H1 (cell line): ENCODE results near the gene GNB1. TPM values are rescaled to one million over a fixed set of nuclear protein-coding genes. Genes with fewer than 3 reads are reported as not detected.
A peak's percentile ranks its signal among the peaks of the same experiment; 100 is the strongest.

ENCODE experiments used
- CTCF ChIA-PET: fragments of 300-600 bp; sonication (Branson Sonifier 250); formaldehyde crosslinking; loops from one replicate; lab custom pipeline; 2021; ENCODE audit not compliant: partially characterized antibody; lab: Charles Lee
- POLR2A ChIA-PET: fragments of 300-600 bp; sonication (Branson Sonifier 250); formaldehyde crosslinking; loops from one replicate; lab custom pipeline; 2021; ENCODE audit warnings: inconsistent platforms; ENCODE audit not compliant: partially characterized antibody; lab: Charles Lee
- DNase-seq, 2 experiments: peaks; one replicate each; pipeline versions ENCODE4 v3.0.0 to v3.0.0-alpha.2; 2010 to 2022; ENCODE audit warnings: low spot score in 2 of 2, low read depth in 1 of 2, mixed read lengths in 1 of 2
- FAIRE-seq: peaks from 2 replicates; lab custom pipeline; 2011; peaks lifted over from hg19 to GRCh38; lab: Jason Lieb, UNC
- H2AFZ ChIP-seq: 2 replicates; pipeline ENCODE4 v1.8.1; 2012; ENCODE audit warnings: low read length, inconsistent platforms
- H2AK5ac ChIP-seq: 2 replicates; pipeline ENCODE4 v1.6.1; 2013; ENCODE audit warnings: low read depth, low read length
- H2BK120ac ChIP-seq: replicated peaks from 2 replicates; pipeline ENCODE3; 2013; ENCODE audit warnings: low read depth, low read length, inconsistent platforms
- H2BK12ac ChIP-seq: 2 replicates; pipeline ENCODE4 v1.6.1; 2013; ENCODE audit warnings: low read depth, low read length
- H2BK15ac ChIP-seq: 2 replicates; pipeline ENCODE4 v1.6.1; 2013; ENCODE audit warnings: low read length
- H2BK20ac ChIP-seq: 2 replicates; pipeline ENCODE4 v1.6.1; 2013; ENCODE audit warnings: low read length
- H2BK5ac ChIP-seq: 2 replicates; pipeline ENCODE4 v1.6.1; 2013; ENCODE audit warnings: low read depth, low read length
- H3K14ac ChIP-seq: 2 replicates; pipeline ENCODE4 v1.6.1; 2013; ENCODE audit warnings: inconsistent platforms; ENCODE audit not compliant: insufficient read length
- H3K18ac ChIP-seq: 2 replicates; pipeline ENCODE4 v1.6.1; 2013; ENCODE audit warnings: low read length; ENCODE audit errors: extremely low read depth
- H3K23ac ChIP-seq: 2 replicates; pipeline ENCODE4 v1.6.1; 2013; ENCODE audit warnings: inconsistent platforms; ENCODE audit not compliant: insufficient read length
- H3K23me2 ChIP-seq: 2 replicates; pipeline ENCODE4 v1.6.1; 2013; ENCODE audit warnings: low read depth, low read length
- H3K27ac ChIP-seq: 2 replicates; pipeline ENCODE4 v1.6.1; 2011; ENCODE audit warnings: low read depth, low read length, inconsistent platforms
- H3K27me3 ChIP-seq, 4 experiments: replicated peaks in 1 of 4; 1 replicate in 1 of 4; 2 replicates in 3 of 4; pipeline versions ENCODE4 v1.6.1 to v1.8.1; 2011 to 2013; ENCODE audit warnings: low read length in 3 of 4, mild to moderate bottlenecking in 3 of 4, inconsistent platforms in 2 of 4, mixed read lengths in 2 of 4, moderate library complexity in 1 of 4; ENCODE audit not compliant: control insufficient read depth in 3 of 4, insufficient read depth in 3 of 4; ENCODE audit errors: extremely low read depth in 1 of 4
- H3K36me3 ChIP-seq, 4 experiments: 2 replicates each; pipeline versions ENCODE4 v1.6.1 to v1.8.1; 2011 to 2013; ENCODE audit warnings: mild to moderate bottlenecking in 4 of 4, low read length in 3 of 4, moderate library complexity in 2 of 4, control low read depth in 1 of 4, inconsistent platforms in 1 of 4; ENCODE audit not compliant: insufficient read depth in 4 of 4, control insufficient read depth in 2 of 4
- H3K4ac ChIP-seq: replicated peaks from 2 replicates; pipeline ENCODE3; 2013; ENCODE audit warnings: low read length, low read depth, mixed read lengths, inconsistent platforms; ENCODE audit not compliant: insufficient read length
- H3K4me1 ChIP-seq, 4 experiments: replicated peaks in 1 of 4; 1 replicate in 1 of 4; 2 replicates in 3 of 4; pipeline versions ENCODE4 v1.6.1 to v1.8.1; 2011 to 2013; ENCODE audit warnings: low read length in 3 of 4, inconsistent platforms in 2 of 4, mixed read lengths in 1 of 4; ENCODE audit not compliant: insufficient read depth in 4 of 4, control insufficient read depth in 3 of 4
- H3K4me2 ChIP-seq, 2 experiments: 2 replicates each; pipeline versions ENCODE4 v1.6.1 to v1.8.1; 2011 to 2013; ENCODE audit warnings: low read depth in 2 of 2, low read length in 2 of 2, control low read depth in 1 of 2, inconsistent platforms in 1 of 2, mild to moderate bottlenecking in 1 of 2; ENCODE audit not compliant: insufficient read depth in 1 of 2
- H3K4me3 ChIP-seq, 4 experiments: fragments of 200-600, 300-600 bp in 1 of 4; sonication (generic), shearing (Covaris generic), sonication (Bioruptor Twin) in 1 of 4; 2 replicates each; pipeline versions ENCODE4 v1.5.1 to v1.8.1; 2011 to 2016; ENCODE audit warnings: low read length in 4 of 4, low read depth in 3 of 4, control low read depth in 2 of 4, inconsistent platforms in 2 of 4, mild to moderate bottlenecking in 2 of 4, mixed read lengths in 1 of 4, moderate library complexity in 1 of 4; ENCODE audit not compliant: insufficient read depth in 2 of 4; ENCODE audit errors: extremely low read depth in 1 of 4
- H3K56ac ChIP-seq: replicated peaks from 2 replicates; pipeline ENCODE3; 2013; ENCODE audit warnings: low read depth, mild to moderate bottlenecking, mixed read lengths, low read length, inconsistent platforms; ENCODE audit not compliant: insufficient read length
- H3K79me1 ChIP-seq: 2 replicates; pipeline ENCODE4 v1.6.1; 2013; ENCODE audit warnings: low read depth, low read length, control low read depth
- H3K79me2 ChIP-seq, 2 experiments: 2 replicates each; pipeline versions ENCODE4 v1.6.1 to v1.8.1; 2012 to 2013; ENCODE audit warnings: low read length in 2 of 2, mild to moderate bottlenecking in 2 of 2, inconsistent platforms in 1 of 2; ENCODE audit not compliant: insufficient read depth in 2 of 2, control insufficient read depth in 1 of 2
- H3K9ac ChIP-seq, 4 experiments: replicated peaks in 1 of 4; 1 replicate in 1 of 4; 2 replicates in 3 of 4; pipeline versions ENCODE4 v1.6.1 to v1.8.1; 2011 to 2013; ENCODE audit warnings: low read depth in 3 of 4, low read length in 3 of 4, control low read depth in 2 of 4, mild to moderate bottlenecking in 2 of 4, moderate library complexity in 2 of 4, inconsistent platforms in 1 of 4; ENCODE audit errors: extremely low read depth in 1 of 4
- H3K9me3 ChIP-seq, 2 experiments: 2 replicates each; pipeline versions ENCODE4 v1.6.1 to v1.8.1; 2012 to 2013; ENCODE audit warnings: mild to moderate bottlenecking in 2 of 2, moderate library complexity in 2 of 2, control low read depth in 1 of 2, inconsistent platforms in 1 of 2, low read depth in 1 of 2, low read length in 1 of 2, mixed read lengths in 1 of 2; ENCODE audit not compliant: insufficient read depth in 2 of 2
- H4K20me1 ChIP-seq, 2 experiments: replicated peaks in 1 of 2; 2 replicates each; pipeline versions ENCODE3 to v1.8.1; 2011 to 2013; ENCODE audit warnings: inconsistent platforms in 2 of 2, low read length in 2 of 2, mild to moderate bottlenecking in 1 of 2; ENCODE audit not compliant: insufficient read depth in 2 of 2, control insufficient read depth in 1 of 2
- H4K5ac ChIP-seq: 2 replicates; pipeline ENCODE4 v1.6.1; 2013; ENCODE audit warnings: low read length, low read depth, mixed read lengths, inconsistent platforms; ENCODE audit not compliant: insufficient read length
- H4K8ac ChIP-seq: 2 replicates; pipeline ENCODE4 v1.8.0; 2013; ENCODE audit warnings: mild to moderate bottlenecking, moderate library complexity, low read length, inconsistent platforms; ENCODE audit not compliant: insufficient read depth; ENCODE audit errors: extremely low read depth
- H4K91ac ChIP-seq: replicated peaks from 2 replicates; pipeline ENCODE3; 2013; ENCODE audit warnings: low read length, mixed read lengths, inconsistent platforms; ENCODE audit not compliant: insufficient read length
- CBX5 ChIP-seq: fragments of 300-800, 300-1000 bp; sonication (generic); IDR thresholded peaks from 2 replicates; pipeline ENCODE4 v1.7.1; 2016; ENCODE audit warnings: antibody characterized with exemption, low read length, low read depth
- CBX8 ChIP-seq: fragments of 300-800, 300-1000 bp; sonication (generic); IDR thresholded peaks from 2 replicates; pipeline ENCODE4 v1.7.1; 2016; ENCODE audit warnings: low read depth, low read length, borderline replicate concordance
- CHD2 ChIP-seq: IDR thresholded peaks from 2 replicates; pipeline ENCODE4 v1.6.1; 2012; ENCODE audit warnings: low read length, improper control_type of control experiment
- POLR2AphosphoS5 ChIP-seq: IDR thresholded peaks from 2 replicates; pipeline ENCODE4 v1.6.1; 2011; ENCODE audit warnings: low read depth, low read length
- RBBP5 ChIP-seq: IDR thresholded peaks from 2 replicates; pipeline ENCODE4 v1.7.1; 2012; ENCODE audit warnings: low read depth, mild to moderate bottlenecking, inconsistent platforms, low read length, moderate library complexity, borderline replicate concordance
- SAP30 ChIP-seq: fragments of 300-600 bp; sonication (generic); IDR thresholded peaks from 2 replicates; pipeline ENCODE4 v1.7.1; 2012; ENCODE audit warnings: low read length, moderate library complexity, mild to moderate bottlenecking, inconsistent platforms; ENCODE audit not compliant: insufficient read depth, insufficient replicate concordance
- SP2 ChIP-seq: IDR thresholded peaks from 2 replicates; pipeline ENCODE4 v1.6.1; 2012; ENCODE audit warnings: mild to moderate bottlenecking, low read length, inconsistent platforms
- TBP ChIP-seq: IDR thresholded peaks from 2 replicates; pipeline ENCODE4 v1.6.1; 2011; ENCODE audit warnings: low read depth, low read length, improper control_type of control experiment
- WGBS, 2 experiments: shearing (Covaris generic) in 1 of 2; methylation state at CpG; one replicate each; pipeline versions ENCODE4 v1.1.6 to v1.1.7; 2013 to 2015; ENCODE audit warnings: low lambda C conversion rate in 2 of 2, mixed read lengths in 2 of 2, inconsistent platforms in 1 of 2, low coverage in 1 of 2, missing lambda C conversion rate in 1 of 2; ENCODE audit not compliant: insufficient replicate concordance in 2 of 2, insufficient coverage in 1 of 2, insufficient read length in 1 of 2; ENCODE audit errors: extremely low coverage in 1 of 2, missing lambda C conversion rate in 1 of 2; 5-methylcytosine and 5-hydroxymethylcytosine counted together
- polyA plus RNA-seq, 7 experiments: library from polyadenylated mRNA; depleted of rRNA in 3 of 7; stranded (reverse) in 5 of 7; unstranded in 2 of 7; fragments of >200 nt in 5 of 7; fragments of 200-250 nt in 2 of 7; gene quantifications; 1 replicate in 5 of 7; 2 replicates in 1 of 7; 4 replicates in 1 of 7; pipeline versions ENCODE4 v1.2.1 to v1.2.3, GENCODE V29; 2011 to 2013; ENCODE audit warnings: missing spikeins in 2 of 7, mixed read lengths in 2 of 7
- total RNA-seq: library from RNA; stranded (reverse); fragmentation: NEBNext Ultra II Directional; extraction: Animal tissue kit (Norgen Biotek cat#: 25700); gene quantifications from 2 replicates; pipeline ENCODE4 v1.2.1, GENCODE V29; 2021
- TF ChIP-seq, protein P1 (sequence below): IDR thresholded peaks from 2 replicates; pipeline ENCODE4 v1.6.1; 2012; ENCODE audit warnings: low read length, inconsistent platforms
- TF ChIP-seq, protein P2 (sequence below): IDR thresholded peaks from 2 replicates; pipeline ENCODE4 v1.6.1; 2011; ENCODE audit warnings: low read length, improper control_type of control experiment

The GNB1 gene
- total and polyA plus RNA-seq, 2 of the 8 experiments (the other 6 are each of a cell fraction or from before 2014, with no cell fraction given): 343 to 382 TPM

DNA sequence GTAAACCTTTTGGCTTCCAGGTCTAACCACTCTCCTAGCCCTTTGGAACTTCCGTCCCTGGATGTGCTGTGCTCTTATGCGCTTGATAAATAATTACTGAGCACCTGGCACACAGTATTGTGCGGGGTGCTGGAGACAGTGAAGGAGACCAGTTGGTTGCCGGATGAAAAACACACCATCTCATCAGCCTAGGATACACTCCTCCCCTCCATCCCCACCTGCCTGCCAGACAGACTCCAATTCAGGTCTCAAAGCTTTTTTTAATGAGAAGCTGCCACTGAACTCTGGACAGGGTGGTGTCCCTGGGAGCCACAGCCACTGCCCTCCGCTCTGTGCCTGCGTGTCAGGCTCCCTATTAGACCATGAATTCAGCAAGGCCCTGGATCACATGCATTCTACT is 9.2 kb downstream of the GNB1 start:
- peaks cover 0 to 1% (median under 1%) of the 10 kb centered on the region in 4 experiments; a peak in 3 of 8 replicates for H3K36me3 ChIP-seq
- H3K79me1 ChIP-seq: peaks cover 16% of the 10 kb centered on the region
- no peak overlapping the region for H2AK5ac ChIP-seq
- WGBS, 2 experiments: 90% methylated on average over 6 of the region's 6 CpGs; no CpG with 5 or more reads in 1 of the 2 experiments
- ChIA-PET CTCF (interaction anchor here (0.7 to 4.6 kb wide), 8 partner anchors 11 to 203 kb away, joined by 3 to 26 read pairs (median 3); no protein-coding TSS in a partner anchor), POLR2A (interaction anchor here (0.7 to 5.1 kb wide), 5 partner anchors 10 to 114 kb away, joined by 3 to 33 read pairs (median 4); no protein-coding TSS in a partner anchor)
- peaks cover 0 to 9% (median 5%) of the 10 kb centered on the region in 4 experiments; a peak in 3 of 7 replicates for H3K4me1 ChIP-seq
- H4K8ac ChIP-seq: no peak overlapping the region
- no peak overlapping the region for H3K4ac ChIP-seq
- DNase-seq: no peak
- no peak overlapping the region for H3K4me2 ChIP-seq
- no peaks in the 10 kb centered on the region for H3K23me2 ChIP-seq
- no peak overlapping the region for H3K56ac ChIP-seq
- H2BK5ac ChIP-seq: peak overlapping the region; percentile 35; the same call in 1 of the 2 replicates
- H3K9ac ChIP-seq: no peak overlapping the region
- no peak overlapping the region for H4K91ac ChIP-seq
- H3K23ac ChIP-seq: no peak overlapping the region
- H2BK12ac ChIP-seq: no peak overlapping the region
- H3K4me3 ChIP-seq: no peak overlapping the region
- no peak overlapping the region for H4K5ac ChIP-seq
- no peak for FAIRE-seq
- H2AFZ ChIP-seq: no peak overlapping the region
- H2BK20ac ChIP-seq: no peak overlapping the region
- H3K27me3 ChIP-seq: no peaks in the 10 kb centered on the region
- no peak overlapping the region for H3K18ac ChIP-seq
- peaks cover 63 to 98% of the 10 kb centered on the region in 2 experiments for H3K79me2 ChIP-seq
- H3K27ac ChIP-seq: no peak overlapping the region
- peaks cover 31 to 37% of the 10 kb centered on the region in 2 experiments for H4K20me1 ChIP-seq
- H3K9me3 ChIP-seq: no peaks in the 10 kb centered on the region
- H2BK15ac ChIP-seq: no peak overlapping the region
- H2BK120ac ChIP-seq: no peak overlapping the region
- H3K14ac ChIP-seq: no peak overlapping the region
- TF ChIP-seq SAP30 (no peak), CBX5 (no peak), CHD2 (no peak), SP2 (no peak), TBP (no peak), RBBP5 (no peak), POLR2AphosphoS5 (no peak), CBX8 (no peak)
- TF ChIP-seq, protein P1, sequence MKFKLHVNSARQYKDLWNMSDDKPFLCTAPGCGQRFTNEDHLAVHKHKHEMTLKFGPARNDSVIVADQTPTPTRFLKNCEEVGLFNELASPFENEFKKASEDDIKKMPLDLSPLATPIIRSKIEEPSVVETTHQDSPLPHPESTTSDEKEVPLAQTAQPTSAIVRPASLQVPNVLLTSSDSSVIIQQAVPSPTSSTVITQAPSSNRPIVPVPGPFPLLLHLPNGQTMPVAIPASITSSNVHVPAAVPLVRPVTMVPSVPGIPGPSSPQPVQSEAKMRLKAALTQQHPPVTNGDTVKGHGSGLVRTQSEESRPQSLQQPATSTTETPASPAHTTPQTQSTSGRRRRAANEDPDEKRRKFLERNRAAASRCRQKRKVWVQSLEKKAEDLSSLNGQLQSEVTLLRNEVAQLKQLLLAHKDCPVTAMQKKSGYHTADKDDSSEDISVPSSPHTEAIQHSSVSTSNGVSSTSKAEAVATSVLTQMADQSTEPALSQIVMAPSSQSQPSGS: no peak
- TF ChIP-seq, protein P2, sequence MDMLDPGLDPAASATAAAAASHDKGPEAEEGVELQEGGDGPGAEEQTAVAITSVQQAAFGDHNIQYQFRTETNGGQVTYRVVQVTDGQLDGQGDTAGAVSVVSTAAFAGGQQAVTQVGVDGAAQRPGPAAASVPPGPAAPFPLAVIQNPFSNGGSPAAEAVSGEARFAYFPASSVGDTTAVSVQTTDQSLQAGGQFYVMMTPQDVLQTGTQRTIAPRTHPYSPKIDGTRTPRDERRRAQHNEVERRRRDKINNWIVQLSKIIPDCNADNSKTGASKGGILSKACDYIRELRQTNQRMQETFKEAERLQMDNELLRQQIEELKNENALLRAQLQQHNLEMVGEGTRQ: no peak
